Heart left ventricle (tissue), 16 donors: ENCODE results near the gene PTGDS. TPM values are rescaled to one million over a fixed set of nuclear protein-coding genes. Genes with fewer than 3 reads are reported as not detected.

ENCODE experiments used
- ATAC-seq, 4 donors: fragments of 200-7000 bp; cut with Tn5 transposase; one replicate each; pipeline ENCODE4 v1.9.1; 2020 to 2022; ENCODE audit warnings: moderate library complexity in 4 of 4, mild to moderate bottlenecking in 3 of 4, moderate number of reproducible peaks in 1 of 4
- DNase-seq, 5 donors: peaks; one replicate each; pipeline ENCODE4 v3.0.0-alpha.2; 2020
- H3K27ac ChIP-seq, 12 donors: fragments of 200-600 bp; sonication (generic) in 4 of 12; one replicate each; pipeline versions ENCODE4 v1.5.0 to v1.8.0; 2016 to 2022; ENCODE audit warnings: mild to moderate bottlenecking in 2 of 12
- H3K27me3 ChIP-seq, 9 donors: fragments of 200-600 bp; sonication (generic) in 2 of 9; one replicate each; pipeline versions ENCODE4 v1.5.1 to v1.8.0; 2016 to 2022; ENCODE audit warnings: mild to moderate bottlenecking in 3 of 9
- H3K36me3 ChIP-seq, 9 donors: fragments of 200-600 bp; sonication (generic) in 2 of 9; one replicate each; pipeline versions ENCODE4 v1.5.0 to v1.8.0; 2018 to 2022; ENCODE audit warnings: mild to moderate bottlenecking in 2 of 9
- H3K4me1 ChIP-seq, 12 donors: fragments of 200-600 bp; sonication (generic) in 4 of 12; one replicate each; pipeline versions ENCODE4 v1.5.0 to v1.8.0; 2016 to 2022; ENCODE audit warnings: mild to moderate bottlenecking in 3 of 12
- H3K4me3 ChIP-seq, 12 donors: fragments of 200-600 bp; sonication (generic) in 4 of 12; one replicate each; pipeline versions ENCODE4 v1.5.0 to v1.8.0; 2017 to 2022; ENCODE audit warnings: mild to moderate bottlenecking in 9 of 12, moderate library complexity in 4 of 12
- H3K9me3 ChIP-seq, 12 donors: fragments of 200-600 bp; sonication (generic) in 4 of 12; one replicate each; pipeline versions ENCODE4 v1.5.0 to v1.8.0; 2016 to 2022; ENCODE audit warnings: mild to moderate bottlenecking in 1 of 12
- CTCF ChIP-seq, 12 donors: fragments of 200-600 bp; sonication (generic) in 4 of 12; IDR thresholded peaks; one replicate each; pipeline versions ENCODE4 v1.5.0 to v1.8.0; 2018 to 2022; ENCODE audit warnings: antibody characterized with exemption in 12 of 12, mild to moderate bottlenecking in 5 of 12
- POLR2A ChIP-seq, 2 donors: fragments of 450-650 bp; IDR thresholded peaks; one replicate each; pipeline ENCODE4 v1.6.1; 2017; ENCODE audit warnings: antibody characterized with exemption in 2 of 2, mild to moderate bottlenecking in 2 of 2, moderate library complexity in 2 of 2
- WGBS, 4 donors: extraction: QIAGEN DNeasy Blood & Tissue Kit in 2 of 4; methylation state at CpG; one replicate each; pipeline versions ENCODE4 v1.1.5 to v1.1.7; 2013 to 2018; 5-methylcytosine and 5-hydroxymethylcytosine counted together
- intact Hi-C, 10 donors: fragments of 100-400 bp; cut with DNase I; formaldehyde crosslinking; loops; one replicate each; pipeline versions ENCODE4 v1.11.1 to v1.14.2; 2022
- polyA plus RNA-seq, 2 donors: library from polyadenylated mRNA; stranded (reverse); fragments of 200-250 nt; gene quantifications; one replicate each; pipeline ENCODE4 v1.2.3, GENCODE V29; 2013
- total RNA-seq, 9 donors: library from RNA; depleted of rRNA in 2 of 9; stranded (reverse); fragments of >200 nt in 2 of 9; fragmentation: NEBNext Ultra II Directional in 3 of 9; extraction: Animal tissue kit (Norgen Biotek cat#: 25700) in 3 of 9; gene quantifications; one replicate each; pipeline versions ENCODE4 v1.1.0 to v1.2.4, GENCODE V29; 2016 to 2023
- donor health status: ischemic (EF 13 %, LVEDD 7.1; RV severe dilation, severe dysfunction).
- donor health status: healthy with polysubstance abuse.
- donor health status: DM: no; HTN: yes; CAD: no.
- donor health status: DM: no; HTN: no; CAD: no.
- donor health status: ischemic (EF 25% LVEDD 6.9; RV normal size, moderate dysfunction).
- donor health status: ischemic (EF 25% LVEDD 5.7; RV mildly dilated, moderate dysfunction).
- donor health status: healthy.
- donor health status: DM: yes; HTN: yes; CAD: no.
- donor health status: ischemic (EF 35%, LVEDD 5.7; RV mildly dilated, moderate dysfunction).
- donor health status: nonischemic (EF 11% LVEDD 7.7; RV severe dilation, severe dysfunction).
- donor health status: DM: yes; HTN: yes; CAD: no.
- donor health status: PGD.
- donor health status: ischemic (EF 29% LVEDD 5.4; RV normal size, mild dysfunction).
- donor health status: nonischemic (EF 23%, LVEDD 6.1; RV moderate dilation, normal function).

Gene PTGDS
- total and polyA plus RNA-seq, 11 donors, result 1,152 to 5,295 (median 3,109) TPM

GRCh38 chr9:136944519-136945332 is 32.6 kb upstream of the PTGDS start, which contains the start of the genes C8G and FBXW5:
C8G (plus strand) TSS chr9:136945243; CDS start chr9:136945321, 78 bp downstream.
FBXW5 (minus strand) TSS chr9:136944738; CDS start chr9:136944083, 655 bp downstream.
- TF ChIP-seq CTCF (IDR thresholded peaks at IDR 0.05) (peak; percentile 90 to 100 (median 98)), POLR2A (IDR thresholded peaks at IDR 0.05) (peak; percentile 59 to 84)
- Histone ChIP-seq H3K36me3 (peaks cover 7 to 37% (median 32%) of the 10 kb centered on the region in 9 donors), H3K27ac (peak within 1 kb of the TSS; percentile 90 to 98 (median 97)), H3K27me3 (no peaks in the 10 kb centered on the region), H3K9me3 (no peaks in the 10 kb centered on the region), H3K4me3 (peak within 1 kb of the TSS; percentile 67 to 97 (median 92)), H3K4me1 (peaks cover 7 to 70% (median 40%) of the 10 kb centered on the region in 12 donors)
- intact Hi-C loops, result loop anchor here (1.0 to 5.0 kb wide), 21 partner anchors 38 to 154 kb away; partner anchors contain the start of genes TMEM141 (in 6 of the 10), PHPT1 (in 5 of the 10), EDF1 (in 4 of the 10) and PAXX (in 4 of the 10)
- 4 to 18% (median 5%) methylated on average over 13 to 74 of the region's 74 CpGs for WGBS, 4 donors
- ATAC-seq, result peak; percentile 23 to 72 (median 67)
- DNase-seq, result peak; percentile 96 to 99 (median 97)

GRCh38 chr9:136945333-136946227 is 31.7 kb upstream of the PTGDS start:
- Histone ChIP-seq H3K9me3 (no peaks in the 10 kb centered on the region), H3K36me3 (peaks cover 6 to 28% (median 26%) of the 10 kb centered on the region in 9 donors), H3K27me3 (no peaks in the 10 kb centered on the region), H3K4me1 (peaks cover 7 to 70% (median 40%) of the 10 kb centered on the region in 12 donors), H3K4me3 (no peak overlapping the region), H3K27ac (no peak overlapping the region)
- DNase-seq (peak in 1 of 5 donors; percentile 67), ATAC-seq (no peak)
- intact Hi-C loops, result loop anchor here (2.0 to 5.0 kb wide), 11 partner anchors 37 to 155 kb away; partner anchors contain the start of genes PAXX (in 3 of the 10), PHPT1 (in 2 of the 10), TMEM141 (in 2 of the 10) and ABCA2 (in 1 of the 10)
- TF ChIP-seq POLR2A (IDR thresholded peaks at IDR 0.05), result no peak
- TF ChIP-seq CTCF (IDR thresholded peaks at IDR 0.05), result no peak
- 88 to 91% (median 90%) methylated on average over 15 to 30 of the region's 30 CpGs for WGBS, 4 donors

DNA sequence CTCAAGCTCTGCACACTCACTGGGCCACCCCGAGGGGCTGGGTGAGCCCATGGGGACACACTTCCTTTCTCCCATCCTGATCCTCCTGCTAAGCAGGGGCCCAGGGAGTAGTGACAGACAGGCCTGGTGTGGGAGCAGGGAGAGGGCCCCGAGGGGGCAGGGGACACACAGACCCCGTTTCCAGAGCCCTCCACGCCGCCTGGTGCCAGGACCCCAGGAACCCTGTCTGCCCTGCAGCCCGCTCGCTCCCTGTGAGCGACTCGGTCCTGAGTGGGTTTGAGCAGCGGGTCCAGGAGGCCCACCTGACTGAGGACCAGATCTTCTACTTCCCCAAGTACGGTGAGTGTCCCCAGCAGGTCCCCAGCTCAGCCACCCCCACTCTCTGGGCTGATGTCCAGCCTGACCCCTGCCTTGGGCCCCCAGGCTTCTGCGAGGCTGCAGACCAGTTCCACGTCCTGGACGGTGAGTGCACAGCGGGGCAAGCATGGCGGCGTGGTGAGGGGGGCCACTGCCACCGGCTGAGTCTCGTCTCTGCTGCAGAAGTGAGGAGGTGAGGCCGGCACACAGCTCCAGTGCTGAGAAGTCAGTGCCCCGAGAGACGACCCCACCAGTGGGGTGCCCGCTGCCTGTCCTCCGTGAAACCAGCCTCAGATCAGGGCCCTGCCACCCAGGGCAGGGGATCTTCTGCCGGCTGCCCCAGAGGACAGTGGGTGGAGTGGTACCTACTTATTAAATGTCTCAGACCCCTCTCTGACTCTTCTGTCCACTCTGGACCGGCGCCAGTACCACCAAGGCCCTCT is 30.9 kb upstream of the PTGDS start:
- DNase-seq (peak in 2 of 5 donors; percentile 33 to 61), ATAC-seq (no peak)
- no peak for TF ChIP-seq POLR2A (IDR thresholded peaks at IDR 0.05)
- TF ChIP-seq CTCF (IDR thresholded peaks at IDR 0.05), result no peak
- intact Hi-C loops, result loop anchor here in 8 of 10 donors (2.0 to 5.0 kb wide), 9 partner anchors 36 to 154 kb away; partner anchors contain the start of genes PAXX (in 3 of the 8), ABCA2 (in 1 of the 8), CLIC3 (in 1 of the 8) and FUT7 (in 1 of the 8)
- no peaks in the 10 kb centered on the region for H3K27me3 ChIP-seq
- H3K4me1 ChIP-seq, result peaks cover 7 to 70% (median 38%) of the 10 kb centered on the region in 12 donors
- no peaks in the 10 kb centered on the region for H3K9me3 ChIP-seq
- peak overlapping the region in 1 of 12 donors; percentile 71 for H3K27ac ChIP-seq
- WGBS, 4 donors, result 83 to 89% (median 87%) methylated on average over 14 to 27 of the region's 27 CpGs
- peaks cover 6 to 20% (median 17%) of the 10 kb centered on the region in 9 donors for H3K36me3 ChIP-seq
- H3K4me3 ChIP-seq, result no peak overlapping the region
